ENCODE measurements around the gene USH2A.

- no peak for TF ChIP-seq POLR2A (IDR thresholded peaks at IDR 0.05; ENCODE audit: low read depth, low read length)
- TF ChIP-seq POLR2AphosphoS5 (IDR thresholded peaks at IDR 0.05; ENCODE audit: low read depth, low read length), result no peak
- no peak for TF ChIP-seq TAF1 (IDR thresholded peaks at IDR 0.05; ENCODE audit: borderline replicate concordance, low read depth, low read length)
Measured at GRCh38 chr1:216420263-216420662, 3.0 kb downstream of the USH2A start.
